GM12872 (cell line): ENCODE data around the gene UPK1B.

Source experiments
- TF ChIP-seq, protein P1 (sequence below): IDR thresholded peaks from 3 replicates; pipeline ENCODE4 v1.5.1; 2011; ENCODE audit warnings: low read depth, mild to moderate bottlenecking, low read length, moderate library complexity; ENCODE audit not compliant: insufficient read depth

The UPK1B gene

DNA sequence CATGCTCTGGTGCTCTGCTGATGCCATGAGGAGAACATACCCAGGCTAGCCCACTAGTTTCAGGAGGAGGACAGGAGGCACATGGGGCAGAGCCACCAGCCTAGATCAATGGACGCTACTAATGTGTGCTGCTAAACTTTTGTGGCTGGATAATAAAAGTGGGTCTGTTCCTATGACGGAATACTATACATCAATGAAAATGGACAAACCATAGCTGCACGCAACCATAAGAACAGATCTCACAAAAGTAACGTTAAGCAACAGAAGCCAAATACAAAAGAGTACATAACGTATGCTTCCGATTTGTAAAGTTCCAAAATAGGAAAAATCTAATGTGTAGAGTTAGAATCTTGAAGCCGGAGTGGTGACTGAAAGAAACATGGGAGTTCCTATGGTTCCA is 55.8 kb downstream of the UPK1B start:
- TF ChIP-seq, protein P1, sequence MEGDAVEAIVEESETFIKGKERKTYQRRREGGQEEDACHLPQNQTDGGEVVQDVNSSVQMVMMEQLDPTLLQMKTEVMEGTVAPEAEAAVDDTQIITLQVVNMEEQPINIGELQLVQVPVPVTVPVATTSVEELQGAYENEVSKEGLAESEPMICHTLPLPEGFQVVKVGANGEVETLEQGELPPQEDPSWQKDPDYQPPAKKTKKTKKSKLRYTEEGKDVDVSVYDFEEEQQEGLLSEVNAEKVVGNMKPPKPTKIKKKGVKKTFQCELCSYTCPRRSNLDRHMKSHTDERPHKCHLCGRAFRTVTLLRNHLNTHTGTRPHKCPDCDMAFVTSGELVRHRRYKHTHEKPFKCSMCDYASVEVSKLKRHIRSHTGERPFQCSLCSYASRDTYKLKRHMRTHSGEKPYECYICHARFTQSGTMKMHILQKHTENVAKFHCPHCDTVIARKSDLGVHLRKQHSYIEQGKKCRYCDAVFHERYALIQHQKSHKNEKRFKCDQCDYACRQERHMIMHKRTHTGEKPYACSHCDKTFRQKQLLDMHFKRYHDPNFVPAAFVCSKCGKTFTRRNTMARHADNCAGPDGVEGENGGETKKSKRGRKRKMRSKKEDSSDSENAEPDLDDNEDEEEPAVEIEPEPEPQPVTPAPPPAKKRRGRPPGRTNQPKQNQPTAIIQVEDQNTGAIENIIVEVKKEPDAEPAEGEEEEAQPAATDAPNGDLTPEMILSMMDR: no peak

DNA sequence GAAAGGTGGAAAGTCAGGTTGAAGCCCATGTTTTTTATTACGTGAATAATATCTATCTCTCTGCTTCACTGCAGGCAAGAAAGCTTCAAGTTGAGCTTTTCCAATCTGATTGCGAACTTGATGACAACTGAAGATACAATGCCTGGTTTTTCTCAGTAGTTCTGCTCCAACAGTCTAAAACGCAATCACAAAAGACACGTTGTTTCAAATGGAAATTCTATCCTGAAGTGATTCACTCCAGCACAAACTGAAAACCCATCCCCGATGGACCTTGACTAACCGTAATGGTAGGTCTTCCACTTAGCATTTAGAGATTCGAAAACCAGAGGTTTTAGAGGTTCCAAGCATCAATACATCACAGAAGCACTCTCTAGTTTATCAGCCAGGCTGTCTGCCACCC is 56.7 kb downstream of the UPK1B start:
- TF ChIP-seq, protein P1: no peak

DNA sequence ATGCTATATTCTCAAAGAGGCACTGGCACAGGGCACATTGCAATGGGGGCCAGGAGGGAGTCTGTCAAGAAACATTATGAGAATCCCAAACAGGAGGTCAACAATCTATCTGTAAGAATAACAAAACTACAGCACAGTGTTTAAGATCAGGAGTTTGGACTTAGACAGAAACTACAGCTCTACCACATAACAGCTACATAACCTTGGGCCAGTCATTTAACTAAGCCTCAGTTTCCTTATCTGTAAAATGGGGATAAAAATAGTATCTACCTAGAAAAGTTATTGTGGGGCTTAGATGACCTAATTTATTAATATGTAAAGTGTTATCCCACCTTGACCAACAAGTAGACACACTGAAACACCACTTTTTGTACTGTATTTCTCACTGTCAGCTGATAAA is 57.3 kb downstream of the UPK1B start:
- TF ChIP-seq, protein P1: no peak

DNA sequence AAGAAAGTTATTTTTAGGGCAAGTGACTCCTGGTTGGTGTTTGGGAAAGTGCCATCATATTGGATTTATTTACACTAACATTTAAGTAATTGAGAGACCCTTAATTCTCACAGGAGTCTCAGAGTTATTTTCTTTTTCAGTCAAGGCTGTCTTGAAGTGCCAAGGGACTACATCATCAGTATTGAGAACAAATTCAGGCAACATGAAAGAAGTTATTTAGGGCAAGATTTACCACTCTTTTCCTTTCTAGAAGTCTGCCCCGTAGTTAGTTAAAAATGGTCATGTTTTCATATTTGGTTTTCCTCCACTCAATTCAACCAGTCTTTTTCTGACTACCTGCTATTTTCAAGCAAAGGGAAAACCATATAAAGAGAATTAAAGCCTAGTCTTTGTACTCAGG is 61.2 kb downstream of the UPK1B start:
- TF ChIP-seq, protein P1: no peak

DNA sequence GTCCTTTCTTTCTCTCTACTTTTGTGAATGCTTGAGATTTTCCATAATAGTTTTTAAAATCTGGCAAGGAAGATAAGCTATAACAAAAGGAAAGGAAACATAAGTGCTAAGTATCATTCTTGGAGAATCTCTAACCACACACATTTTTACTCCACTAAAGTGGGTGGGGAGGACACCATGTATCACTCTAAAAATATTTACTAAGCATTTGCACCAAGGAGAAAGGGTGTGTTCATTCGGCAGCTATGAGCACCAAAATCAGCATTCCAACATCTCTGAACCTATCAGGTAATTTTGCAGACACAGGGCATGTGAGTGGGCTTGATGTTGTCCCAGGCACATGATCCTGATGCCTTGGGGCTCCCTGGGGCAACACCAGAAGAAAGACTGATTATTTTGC is 61.8 kb downstream of the UPK1B start:
- TF ChIP-seq, protein P1: no peak

DNA sequence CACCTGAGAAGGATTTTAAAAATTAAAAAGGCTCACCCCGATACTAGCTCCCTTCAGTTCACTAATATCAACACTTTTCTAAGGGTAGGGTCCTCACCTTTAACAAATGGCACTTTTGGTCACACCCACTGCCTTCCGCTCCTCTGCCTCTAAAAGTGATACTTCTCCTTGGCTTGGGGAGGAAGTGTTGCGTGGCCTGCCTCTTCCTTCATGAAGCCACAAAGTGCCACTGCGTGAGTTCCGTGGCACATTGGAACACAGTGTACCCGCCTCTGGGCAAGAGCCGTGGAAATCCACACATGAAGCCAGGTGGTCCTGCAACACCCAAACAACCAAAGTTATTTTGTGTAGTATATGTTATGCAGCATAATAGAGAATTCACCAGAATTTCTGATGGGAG is 63.4 kb downstream of the UPK1B start:
- TF ChIP-seq, protein P1: no peak

DNA sequence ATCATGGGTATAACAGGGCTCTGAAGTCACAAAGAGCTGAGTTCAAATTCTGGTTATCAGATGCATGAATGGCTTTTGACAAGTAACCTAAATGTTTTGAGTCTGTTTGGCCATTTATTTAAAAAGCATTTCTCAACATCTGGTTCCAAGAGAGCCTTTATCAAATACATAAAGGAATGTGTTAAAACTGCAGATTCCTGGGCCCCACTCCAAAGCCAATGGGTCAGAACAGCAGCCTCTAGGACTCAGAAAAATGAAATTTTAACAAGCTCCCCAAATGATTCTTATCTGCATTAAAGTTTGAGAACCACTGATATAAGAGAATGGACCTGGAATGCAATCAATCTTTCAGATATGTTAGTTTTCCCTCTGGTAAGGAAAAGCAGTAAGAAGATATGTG is 63.9 kb downstream of the UPK1B start:
- TF ChIP-seq, protein P1: no peak

DNA sequence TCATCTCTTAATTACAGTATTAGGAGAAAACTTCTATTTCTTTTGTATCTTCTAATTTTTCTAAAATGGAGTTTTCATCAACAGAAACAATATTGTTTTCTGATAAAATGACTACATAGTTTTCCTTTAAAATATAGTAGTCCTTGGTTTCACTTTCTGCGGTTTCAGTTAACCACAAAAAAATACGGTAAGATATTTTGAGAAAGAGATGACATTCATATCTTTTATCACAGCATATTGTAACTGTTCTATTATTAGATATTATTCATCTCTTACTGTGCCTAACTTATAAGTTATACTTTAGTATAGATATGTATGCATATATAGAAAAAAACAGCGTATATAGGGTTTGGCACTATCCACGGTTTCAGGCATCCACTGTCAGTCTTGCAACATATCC is 65.0 kb downstream of the UPK1B start:
- TF ChIP-seq, protein P1: no peak
